ENCODE measurements around the gene FBXO11. TPM values are rescaled to one million over a fixed set of nuclear protein-coding genes. Genes with fewer than 3 reads are reported as not detected.
"Not testable (repeated sequence)": the region's sequence is repeated elsewhere in the genome, so short reads cannot be mapped to it uniquely, and the experiment has no call there.

The FBXO11 gene
- 86.7 TPM for total RNA-seq

DNA sequence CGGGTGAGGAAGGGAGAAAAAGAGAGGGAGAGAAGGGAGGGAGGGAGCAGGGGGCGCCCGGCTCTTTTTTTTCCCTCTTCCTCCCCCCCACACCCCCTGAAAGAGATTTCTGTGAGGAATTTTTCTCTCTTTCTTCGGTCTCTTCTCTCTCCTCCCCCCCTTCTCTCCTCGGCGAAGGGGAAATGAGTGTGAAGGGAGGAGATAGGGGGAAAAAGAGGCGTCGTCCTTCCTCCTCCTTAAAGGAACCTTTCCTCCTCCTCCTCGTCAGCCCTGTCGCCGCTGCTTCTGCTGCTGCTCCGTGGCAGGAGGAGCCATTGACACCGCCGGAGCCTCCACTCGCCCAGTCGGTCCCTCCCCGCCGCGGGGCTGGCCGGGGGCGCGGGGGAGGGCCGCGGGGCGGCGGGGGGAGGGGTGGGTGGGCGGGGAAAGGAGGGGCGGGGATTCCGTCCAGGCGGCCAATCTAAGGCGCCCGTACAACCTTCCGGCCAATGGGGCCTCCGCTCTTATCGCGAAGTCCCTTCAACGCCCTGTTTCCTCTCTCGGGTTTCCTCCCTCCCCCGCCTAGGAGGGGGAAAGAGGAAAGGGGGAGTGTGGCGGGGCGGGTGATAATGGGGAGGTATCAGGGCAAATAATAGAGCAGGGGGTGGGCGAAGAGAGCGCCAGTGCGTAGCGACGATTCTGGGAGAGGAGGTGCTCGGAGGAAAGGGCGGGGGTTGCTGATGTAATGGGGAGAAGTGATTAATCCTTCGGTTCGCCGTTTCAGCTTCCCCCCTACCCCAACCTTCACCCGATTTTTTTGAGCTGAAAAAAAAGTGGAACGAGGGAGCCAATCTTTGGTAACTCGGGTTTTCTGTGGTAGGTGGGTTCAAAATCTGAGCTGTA lies at the start of gene FBXO11:
FBXO11 (minus strand) TSS at position 342 of the 882 bp plus-strand sequence. CDS start 778 bp downstream, outside the sequence.
- DNase-seq (ENCODE audit: low spot score) (peak; percentile 97), ATAC-seq (peak; percentile 97)
- intact Hi-C loops (cut with DNase I): no loop called here

DNA sequence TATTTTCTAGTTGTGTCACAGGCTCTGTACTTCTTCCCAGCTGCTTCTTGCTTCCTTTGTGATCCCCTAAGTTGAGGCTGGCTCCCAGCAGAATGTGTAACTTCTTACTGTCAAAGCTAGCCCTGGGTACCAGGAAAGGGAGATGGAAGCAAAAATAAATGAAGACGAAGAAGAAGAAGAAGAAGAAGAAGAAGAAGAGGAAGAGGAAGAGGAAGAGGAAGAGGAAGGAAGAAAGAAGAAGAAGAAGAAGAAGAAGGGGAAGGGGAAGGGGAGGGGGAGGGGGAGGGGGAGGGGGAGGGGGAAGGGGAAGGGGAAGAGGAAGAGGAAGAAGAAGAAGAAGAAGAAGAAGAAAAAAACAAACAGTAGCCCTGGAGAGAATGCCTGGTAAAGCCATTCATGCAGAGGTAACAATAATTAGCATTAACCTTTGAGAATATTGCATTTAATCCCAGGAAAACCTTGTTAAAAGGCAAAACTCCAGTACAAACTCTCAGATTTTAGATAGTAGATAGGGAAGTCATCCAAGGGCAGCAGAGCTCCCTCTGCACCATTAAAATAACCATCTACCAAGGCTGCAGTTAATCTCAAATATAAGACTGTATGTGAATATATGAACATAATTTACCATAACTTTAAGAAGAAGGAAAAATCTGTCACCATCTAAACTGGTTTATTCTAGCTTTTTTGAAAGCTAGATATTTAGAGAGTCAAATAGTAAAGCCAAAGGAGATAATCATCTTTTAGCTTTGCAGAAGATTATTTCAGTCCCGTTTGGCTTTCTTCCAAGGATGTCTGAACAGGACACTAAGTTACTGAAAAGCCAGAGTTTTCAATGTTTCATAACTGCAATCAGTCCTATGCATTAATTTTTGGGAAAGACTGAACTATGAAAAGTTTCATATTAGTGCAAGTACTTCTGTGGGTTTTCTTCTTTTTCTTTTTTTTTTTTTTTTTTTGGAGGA lies 44.3 kb upstream of the FBXO11 start:
- ATAC-seq (no peak), DNase-seq (ENCODE audit: low spot score) (no peak)
- intact Hi-C loops (cut with DNase I): loop anchor here (2.0 kb wide), 1 partner anchor 74 kb away; no protein-coding TSS in a partner anchor

DNA sequence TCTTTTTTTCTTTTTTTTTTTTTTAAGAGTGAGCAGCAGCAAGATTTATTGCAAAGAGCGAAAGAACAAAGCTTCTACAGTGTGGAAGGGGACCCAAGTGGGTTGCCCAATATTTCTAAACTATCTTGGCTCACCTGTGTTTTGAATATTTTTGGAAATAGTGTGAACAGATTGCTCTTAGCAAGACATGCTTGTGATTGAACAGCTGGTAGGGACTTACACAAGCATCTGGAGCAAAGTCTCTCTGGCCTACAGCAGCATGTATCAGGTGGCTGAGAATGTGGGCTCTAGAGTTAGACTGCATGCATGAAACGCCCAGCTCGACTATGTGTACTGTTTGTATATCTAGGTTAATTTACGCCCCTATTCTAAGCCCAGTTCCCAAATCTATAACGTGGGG lies 40.3 kb upstream of the FBXO11 start:
- ATAC-seq (peak; percentile 91), DNase-seq (ENCODE audit: low spot score) (no peak)
- intact Hi-C loops (cut with DNase I): no loop called here

DNA sequence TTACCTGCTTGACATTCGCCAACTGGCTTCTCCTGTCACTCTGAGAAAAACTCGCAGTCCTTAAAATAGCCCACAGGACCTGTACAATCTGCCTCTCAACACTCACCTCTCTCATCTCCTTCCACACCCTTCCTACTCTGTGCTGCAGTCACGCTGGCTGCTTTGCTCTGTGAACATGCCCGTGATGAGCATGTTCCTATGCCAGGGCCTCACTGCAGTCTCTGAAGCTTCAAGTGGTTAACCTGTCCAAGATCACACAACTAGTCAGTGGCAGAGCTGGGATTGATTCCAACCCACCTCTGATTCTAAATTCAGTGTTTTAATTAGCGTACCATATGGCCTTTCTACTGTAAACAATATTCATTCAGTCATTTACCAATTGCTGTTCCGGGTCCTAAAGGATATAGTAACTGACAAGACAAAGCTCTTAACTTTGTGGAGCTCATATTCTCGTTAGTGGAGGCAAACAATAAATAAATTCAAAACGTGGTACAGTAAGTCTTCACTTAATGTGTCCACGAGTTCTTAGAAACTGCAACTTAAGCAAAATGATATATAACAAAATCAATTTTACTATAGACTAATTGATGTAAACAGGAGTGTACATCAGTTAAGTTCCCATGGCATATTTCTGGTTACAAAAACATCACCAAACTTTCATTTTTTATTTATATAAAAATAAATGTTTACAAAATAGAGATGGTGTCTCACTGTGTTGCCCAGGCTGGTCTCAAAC lies 38.9 kb upstream of the FBXO11 start:
- intact Hi-C loops (cut with DNase I): no loop called here
- ATAC-seq (no peak), DNase-seq (ENCODE audit: low spot score) (no peak)

DNA sequence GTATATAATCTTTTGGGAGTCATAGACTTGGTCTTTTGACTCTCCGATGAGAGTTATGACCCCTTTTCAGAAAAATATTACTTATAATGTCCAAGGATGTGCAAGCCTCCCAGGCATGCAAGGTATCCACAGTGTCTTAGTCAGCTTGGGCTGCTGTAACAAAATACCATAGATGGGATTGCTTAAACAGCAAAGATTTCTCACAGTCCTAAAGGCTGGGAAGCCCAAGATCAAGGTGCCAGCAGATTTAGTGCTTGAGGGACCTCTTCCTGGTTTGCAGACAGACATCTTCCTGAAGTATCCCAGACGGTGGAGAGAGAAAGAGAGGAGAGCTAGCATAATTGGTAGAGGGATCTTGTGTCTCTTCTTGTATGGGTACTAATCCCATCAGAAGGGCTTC lies 35.6 kb upstream of the FBXO11 start:
- no peak for ATAC-seq
- DNase-seq (ENCODE audit: low spot score): no peak
- intact Hi-C loops (cut with DNase I): no loop called here

DNA sequence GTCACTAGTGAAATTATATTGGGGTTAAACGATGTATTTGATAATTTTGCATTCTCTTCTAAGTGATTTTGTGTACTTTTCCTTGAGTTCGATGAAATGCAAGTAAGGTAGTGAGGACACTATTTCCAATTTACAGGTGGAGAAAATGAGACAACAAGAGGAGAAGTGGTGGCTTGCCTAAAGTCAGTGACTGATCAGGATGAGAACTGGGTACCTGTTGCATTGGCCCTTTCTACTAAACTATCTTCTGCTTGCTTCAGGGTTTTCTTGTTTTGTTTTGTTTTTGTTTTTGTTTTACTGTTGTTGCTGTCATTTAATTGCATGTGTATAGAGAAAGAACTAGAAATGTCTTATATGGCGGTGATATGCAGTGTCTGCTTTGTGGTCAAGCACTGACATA lies 31.4 kb upstream of the FBXO11 start:
- ATAC-seq (no peak), DNase-seq (ENCODE audit: low spot score) (no peak)
- intact Hi-C loops (cut with DNase I): no loop called here

DNA sequence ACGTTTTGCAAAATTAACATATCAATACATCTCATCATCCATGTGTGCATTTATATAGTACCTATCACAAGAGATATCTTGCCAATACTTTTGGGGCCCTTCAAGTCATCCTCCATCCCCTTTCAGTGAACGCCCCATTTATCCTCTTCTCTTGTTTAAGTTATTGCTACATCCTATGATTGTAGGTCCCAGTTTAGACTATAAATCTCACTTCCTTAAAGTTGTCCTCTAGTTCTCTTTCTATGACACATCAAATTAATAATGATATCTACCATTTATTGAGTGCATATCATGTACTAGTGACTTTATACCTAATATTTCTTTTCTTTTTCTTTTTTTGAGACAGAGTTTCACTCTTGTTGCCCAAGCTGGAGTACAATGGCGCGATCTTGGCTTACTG lies 28.8 kb upstream of the FBXO11 start:
- intact Hi-C loops (cut with DNase I): no loop called here
- no peak for DNase-seq (ENCODE audit: low spot score)
- no peak for ATAC-seq

DNA sequence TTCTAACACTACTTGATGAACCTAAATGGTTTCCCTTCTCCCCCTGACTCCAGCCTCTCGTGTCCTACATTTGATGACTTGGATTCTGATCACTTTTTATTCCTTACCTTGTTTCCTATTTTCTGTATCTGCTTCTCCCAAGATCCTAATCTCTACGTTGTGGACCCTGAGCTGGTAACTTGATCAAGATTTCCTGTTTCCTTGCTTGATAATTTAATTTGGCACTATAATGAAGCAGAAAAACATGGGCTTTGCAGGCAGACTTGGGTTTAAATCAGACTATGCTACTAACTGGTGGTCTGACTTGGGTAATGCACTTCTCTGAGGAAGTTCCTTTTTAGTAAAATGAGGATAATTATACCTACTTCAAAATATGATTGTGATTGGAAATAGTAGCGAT lies 11.7 kb upstream of the FBXO11 start:
- DNase-seq (ENCODE audit: low spot score): no peak

DNA sequence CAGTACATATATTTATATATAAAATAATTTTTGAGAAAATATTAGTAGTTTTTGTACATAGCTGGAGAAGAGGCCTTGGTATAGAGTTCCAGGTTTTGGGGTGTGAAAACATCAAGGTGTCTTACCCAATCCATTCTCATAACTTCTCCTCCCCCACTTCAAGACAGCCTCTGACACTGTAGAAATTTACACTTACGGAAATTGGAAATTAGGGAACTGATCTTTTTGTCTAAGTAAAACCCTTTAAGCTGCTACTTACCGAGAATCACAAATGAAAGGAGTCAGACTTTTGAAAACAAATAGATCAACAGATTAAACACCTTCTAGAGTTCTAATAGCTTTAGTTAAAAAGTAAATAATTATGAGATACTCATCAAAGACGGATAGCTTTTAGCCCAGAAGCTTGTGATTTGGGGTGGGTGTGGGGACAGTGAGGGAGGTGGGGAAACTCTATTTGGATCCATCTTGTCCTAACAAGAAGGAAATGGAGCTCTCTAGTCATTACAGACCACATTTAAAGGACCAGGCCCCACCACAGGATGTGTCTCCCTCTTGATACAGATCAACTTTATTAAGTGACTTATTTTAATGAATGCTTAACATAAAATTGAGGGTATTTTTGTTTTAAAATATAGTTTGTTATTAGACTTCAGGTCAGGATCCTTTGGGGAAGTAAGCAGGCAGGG lies 11.1 kb upstream of the FBXO11 start:
- ATAC-seq (no peak), DNase-seq (ENCODE audit: low spot score) (no peak)
- intact Hi-C loops (cut with DNase I): no loop called here

More for the DNA sequence above, 11.7 kb upstream of the FBXO11 start:
- intact Hi-C loops (cut with DNase I): no loop called here
- no peak for ATAC-seq

DNA sequence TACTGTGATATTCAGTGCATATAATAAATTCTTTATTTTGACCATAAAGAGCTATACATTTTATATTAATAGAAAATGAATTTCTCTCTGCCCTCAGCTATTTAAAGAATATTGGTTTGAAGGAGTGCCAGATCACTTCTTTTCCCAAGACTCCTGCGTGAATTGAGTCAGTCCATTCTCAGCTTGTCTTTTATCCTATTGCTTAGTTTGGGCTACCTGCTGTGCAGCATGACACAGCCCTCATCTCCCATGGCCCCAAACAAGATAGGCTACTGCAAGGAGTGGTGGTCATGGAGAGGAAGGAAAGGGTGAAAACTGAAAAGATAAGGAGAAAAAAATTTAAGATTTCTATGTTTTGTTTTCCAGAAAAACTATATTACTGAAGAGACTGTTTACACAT lies 10.1 kb upstream of the FBXO11 start:
- ATAC-seq (no peak), DNase-seq (ENCODE audit: low spot score) (no peak)
- intact Hi-C loops (cut with DNase I): no loop called here

DNA sequence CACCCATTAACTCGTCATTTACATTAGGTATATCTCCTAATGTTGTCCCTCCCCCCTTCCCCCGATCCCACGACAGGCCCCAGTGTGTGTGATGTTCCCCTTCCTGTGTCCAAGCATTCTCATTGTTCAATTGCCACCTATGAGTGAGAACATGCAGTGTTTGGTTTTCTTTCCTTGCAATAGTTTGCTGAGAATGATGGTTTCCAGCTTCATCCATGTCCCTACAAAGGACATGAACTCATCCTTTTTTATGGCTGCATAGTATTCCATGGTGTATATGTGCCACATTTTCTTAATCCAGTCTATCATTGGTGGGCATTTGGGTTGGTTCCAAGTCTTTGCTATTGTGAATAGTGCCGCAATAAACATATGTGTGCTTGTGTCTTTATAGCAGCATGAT lies 4.4 kb upstream of the FBXO11 start:
- DNase-seq (ENCODE audit: low spot score); intact Hi-C loops (cut with DNase I); ATAC-seq: not testable (repeated sequence)

DNA sequence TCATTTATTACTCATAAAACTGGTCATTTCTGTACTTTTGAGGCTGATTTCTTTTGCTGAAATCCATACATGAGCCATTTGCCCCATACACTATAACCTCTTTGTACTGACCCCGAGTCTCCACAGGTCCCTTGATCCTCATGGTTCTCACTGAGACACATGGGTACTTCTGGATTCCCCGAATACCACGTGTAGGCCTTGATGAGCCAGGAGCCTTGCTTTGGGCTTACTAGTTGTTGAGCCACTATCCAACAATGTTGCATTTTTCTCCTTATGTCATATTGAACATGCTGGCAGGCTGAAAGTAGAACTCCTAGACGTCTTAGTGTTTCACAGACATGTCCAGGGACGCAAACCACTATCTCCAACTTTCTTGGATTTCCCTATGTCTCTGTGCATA lies 2.4 kb upstream of the FBXO11 start:
- no peak for DNase-seq (ENCODE audit: low spot score)
- intact Hi-C loops (cut with DNase I): no loop called here
- no peak for ATAC-seq

DNA sequence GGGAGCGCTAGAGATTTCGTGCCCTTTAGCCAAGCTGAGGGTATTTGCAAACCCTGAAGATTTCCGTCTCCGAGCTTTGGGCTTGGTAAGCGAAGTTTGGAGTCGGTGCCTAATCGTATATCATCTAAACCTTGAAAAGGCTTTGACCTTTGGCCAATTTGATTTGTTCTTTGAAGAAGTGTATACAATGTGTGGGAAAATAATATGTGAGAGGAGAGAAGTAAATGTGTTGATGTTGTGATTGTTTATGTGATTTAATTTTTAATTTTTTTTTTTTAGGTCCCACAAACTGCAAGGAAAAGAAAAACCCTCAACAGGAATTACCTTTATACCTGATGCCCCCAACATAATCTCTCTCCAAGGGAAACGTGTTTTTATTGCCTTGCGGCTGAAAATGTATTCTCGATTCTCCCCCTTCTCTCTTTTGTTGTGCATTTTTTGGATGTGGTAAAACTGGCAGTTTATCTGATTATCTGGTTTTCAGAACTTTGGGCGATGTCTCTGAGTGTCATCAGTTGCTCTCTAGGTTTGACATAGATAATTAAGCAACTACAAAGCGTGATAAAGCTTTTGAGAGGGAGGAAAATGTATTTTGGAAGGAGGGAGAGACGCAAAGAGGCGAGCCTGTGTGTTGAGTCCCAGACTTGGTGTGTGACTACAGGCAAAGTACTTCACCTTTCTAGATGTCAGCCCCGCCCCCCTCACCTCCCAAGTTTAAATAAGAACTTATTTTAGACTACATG lies 912 bp upstream of the FBXO11 start:
- DNase-seq (ENCODE audit: low spot score): peak; percentile 65
- peak; percentile 65 for ATAC-seq
- intact Hi-C loops (cut with DNase I): no loop called here

DNA sequence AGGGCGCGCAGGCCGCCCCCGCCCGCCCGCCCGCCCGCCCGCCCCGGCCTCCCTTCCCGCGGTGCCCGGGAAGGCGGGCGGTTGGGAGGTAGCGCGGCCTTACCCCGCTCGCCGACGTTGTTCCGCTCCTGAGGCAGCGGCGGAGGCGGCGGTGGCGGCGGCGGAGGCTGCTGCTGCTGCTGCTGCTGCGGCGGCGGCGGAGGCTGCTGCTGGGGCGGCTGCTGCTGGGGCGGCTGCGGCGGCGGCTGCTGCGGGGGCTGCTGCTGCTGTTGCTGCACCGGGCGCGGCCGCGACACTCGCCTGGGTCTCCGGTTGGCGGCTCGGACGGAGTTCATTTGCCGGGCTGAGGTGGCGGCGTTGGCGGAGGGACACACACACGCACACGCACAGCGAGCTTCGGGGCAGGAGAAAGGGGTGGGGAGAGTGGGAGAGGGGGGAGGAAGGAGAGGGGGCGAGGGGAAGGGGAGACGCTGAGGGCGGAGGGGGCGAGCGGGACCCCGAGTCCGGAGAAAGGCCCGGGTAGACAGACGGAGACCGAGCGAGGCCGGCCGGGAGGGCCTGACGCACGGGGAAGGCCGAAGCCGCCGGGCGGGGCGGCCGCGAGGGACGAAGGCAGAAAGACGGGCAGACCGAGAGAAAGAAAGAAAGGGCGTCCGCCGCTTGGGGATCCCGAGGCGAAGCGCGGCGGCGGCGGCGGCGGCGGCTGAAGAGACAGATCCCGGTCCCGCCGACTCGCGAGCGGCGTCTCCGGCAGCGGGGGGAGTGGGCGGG lies 727 bp downstream of the FBXO11 start:
- intact Hi-C loops (cut with DNase I): no loop called here
- peak; percentile 77 for DNase-seq (ENCODE audit: low spot score)
- no peak for ATAC-seq

DNA sequence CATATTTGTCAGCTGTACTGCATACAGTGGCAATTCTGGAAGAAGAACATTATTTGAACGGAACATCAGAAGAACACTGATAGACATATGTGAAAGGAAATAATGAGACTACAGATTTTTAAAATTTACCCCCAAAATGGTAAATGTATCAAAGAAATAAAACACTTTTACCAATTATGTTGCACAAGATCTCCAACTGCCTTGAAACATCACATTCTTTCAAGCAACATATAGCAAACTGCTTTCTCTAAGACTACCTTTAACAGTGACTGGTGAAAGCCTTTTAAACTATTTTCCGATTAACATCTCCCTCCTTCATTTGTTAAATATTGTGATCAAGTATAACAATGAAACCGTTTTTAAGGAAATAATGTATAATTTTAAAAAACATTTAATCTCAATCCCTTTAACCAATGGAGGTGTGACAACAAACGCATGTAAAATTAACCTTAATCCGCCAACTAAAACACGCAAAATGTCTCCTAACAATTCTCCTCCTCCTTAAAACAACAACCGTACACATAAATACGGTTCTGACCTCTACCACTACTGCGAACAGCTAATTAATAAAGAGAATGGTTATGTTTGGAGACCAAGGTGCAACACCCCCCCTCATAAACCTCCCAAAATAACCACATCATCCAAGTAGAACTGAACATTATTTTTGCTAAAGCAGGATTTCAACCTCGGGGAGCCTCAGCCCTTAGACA lies 2.4 kb downstream of the FBXO11 start:
- intact Hi-C loops (cut with DNase I): no loop called here
- DNase-seq (ENCODE audit: low spot score): no peak
- ATAC-seq: no peak

DNA sequence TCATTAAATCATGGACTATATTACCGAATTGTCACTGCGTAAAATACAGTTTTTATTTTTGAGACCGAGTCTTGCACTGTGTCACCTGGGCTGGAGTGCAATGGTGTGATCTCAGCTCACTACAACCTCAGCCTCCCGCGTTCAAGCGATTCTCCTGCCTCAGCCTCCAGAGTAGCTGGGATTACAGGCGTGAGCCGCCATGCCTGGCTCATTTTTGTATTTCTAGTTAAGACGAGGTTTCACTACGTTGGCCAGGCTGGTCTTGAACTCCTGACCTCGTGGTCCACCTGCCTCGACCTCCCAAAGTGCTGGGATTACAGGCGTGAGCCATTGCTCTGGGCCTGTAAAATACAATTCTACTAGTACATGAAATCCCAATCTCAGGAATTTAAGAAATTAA lies 4.4 kb downstream of the FBXO11 start:
- ATAC-seq; DNase-seq (ENCODE audit: low spot score); intact Hi-C loops (cut with DNase I): not testable (repeated sequence)

DNA sequence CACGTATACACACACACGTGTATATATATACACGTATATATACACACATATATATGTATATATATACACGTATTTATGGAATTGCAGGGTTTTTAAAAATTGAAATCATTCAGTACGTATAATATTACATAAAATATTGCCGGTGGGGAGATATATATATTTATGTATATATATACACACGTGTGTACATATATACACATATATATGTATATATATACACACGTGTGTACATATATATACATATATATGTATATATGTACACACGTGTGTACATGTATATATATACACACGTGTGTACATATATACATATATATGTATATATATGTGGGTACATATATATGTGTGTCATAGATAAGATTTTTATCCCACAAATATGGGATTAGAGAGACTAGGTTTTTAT lies 5.4 kb downstream of the FBXO11 start:
- intact Hi-C loops (cut with DNase I): no loop called here
- no peak for DNase-seq (ENCODE audit: low spot score)
- no peak for ATAC-seq
